HL-60 (cell line): ENCODE measurements around the gene ZSCAN21.
A peak's percentile ranks its signal among the peaks of the same experiment; 100 is the strongest.

ENCODE experiments used
- DNase-seq, 2 experiments: peaks; one replicate each; pipeline ENCODE4 v3.0.0-alpha.2; 2010 to 2020; ENCODE audit warnings: low read depth in 1 of 2, low spot score in 1 of 2
- H3K27ac ChIP-seq: fragments of 250-450 bp; sonication (Bioruptor Pico); replicated peaks from 2 replicates; pipeline ENCODE4 v1.5.1; 2020; ENCODE audit warnings: mild to moderate bottlenecking, moderate library complexity
- H3K27me3 ChIP-seq: fragments of 250-450 bp; sonication (Bioruptor Pico); 2 replicates; pipeline ENCODE4 v1.5.1; 2021; ENCODE audit warnings: mild to moderate bottlenecking, moderate library complexity; ENCODE audit not compliant: insufficient read depth, poor library complexity, severe bottlenecking
- H3K4me3 ChIP-seq: replicated peaks from 2 replicates; pipeline ENCODE4 v1.5.1; 2011; ENCODE audit warnings: mild to moderate bottlenecking, control low read depth, low read length; ENCODE audit not compliant: insufficient read depth
- CTCF ChIP-seq: IDR thresholded peaks from one replicate; pipeline ENCODE4 v1.5.1; 2011; ENCODE audit warnings: low read length, control low read depth, inconsistent platforms; ENCODE audit not compliant: insufficient read depth
- GABPA ChIP-seq: IDR thresholded peaks from 2 replicates; pipeline ENCODE4 v1.6.1; 2012; ENCODE audit warnings: low read depth
- POLR2AphosphoS5 ChIP-seq: IDR thresholded peaks from 2 replicates; pipeline ENCODE4 v1.6.1; 2012; ENCODE audit warnings: low read depth
- SPI1 ChIP-seq: IDR thresholded peaks from 2 replicates; pipeline ENCODE4 v1.6.1; 2012; ENCODE audit warnings: low read depth, mild to moderate bottlenecking, borderline replicate concordance
- TF ChIP-seq, protein P1 (sequence below): IDR thresholded peaks from 2 replicates; pipeline ENCODE4 v1.6.1; 2012; ENCODE audit warnings: low read depth; ENCODE audit not compliant: insufficient replicate concordance

ZSCAN21 gene

GRCh38 chr7:100081535-100082102 is 32.0 kb downstream of the ZSCAN21 start, which contains the start of gene ZNF3:
TSS of gene ZNF3 (minus strand) at chr7:100081723. CDS start at chr7:100077357, 4,366 bp downstream.
- H3K27me3 ChIP-seq = no peaks in the 10 kb centered on the region
- peak within 1 kb of the TSS; percentile 88 for H3K27ac ChIP-seq
- peak within 1 kb of the TSS; percentile 98 for H3K4me3 ChIP-seq
- peak; percentile 99 for DNase-seq
- TF ChIP-seq GABPA = peak; percentile 99
- TF ChIP-seq CTCF = peak; percentile 70
- peak; percentile 24; the same call in 1 of the 2 replicates for TF ChIP-seq SPI1
- TF ChIP-seq, protein P1, sequence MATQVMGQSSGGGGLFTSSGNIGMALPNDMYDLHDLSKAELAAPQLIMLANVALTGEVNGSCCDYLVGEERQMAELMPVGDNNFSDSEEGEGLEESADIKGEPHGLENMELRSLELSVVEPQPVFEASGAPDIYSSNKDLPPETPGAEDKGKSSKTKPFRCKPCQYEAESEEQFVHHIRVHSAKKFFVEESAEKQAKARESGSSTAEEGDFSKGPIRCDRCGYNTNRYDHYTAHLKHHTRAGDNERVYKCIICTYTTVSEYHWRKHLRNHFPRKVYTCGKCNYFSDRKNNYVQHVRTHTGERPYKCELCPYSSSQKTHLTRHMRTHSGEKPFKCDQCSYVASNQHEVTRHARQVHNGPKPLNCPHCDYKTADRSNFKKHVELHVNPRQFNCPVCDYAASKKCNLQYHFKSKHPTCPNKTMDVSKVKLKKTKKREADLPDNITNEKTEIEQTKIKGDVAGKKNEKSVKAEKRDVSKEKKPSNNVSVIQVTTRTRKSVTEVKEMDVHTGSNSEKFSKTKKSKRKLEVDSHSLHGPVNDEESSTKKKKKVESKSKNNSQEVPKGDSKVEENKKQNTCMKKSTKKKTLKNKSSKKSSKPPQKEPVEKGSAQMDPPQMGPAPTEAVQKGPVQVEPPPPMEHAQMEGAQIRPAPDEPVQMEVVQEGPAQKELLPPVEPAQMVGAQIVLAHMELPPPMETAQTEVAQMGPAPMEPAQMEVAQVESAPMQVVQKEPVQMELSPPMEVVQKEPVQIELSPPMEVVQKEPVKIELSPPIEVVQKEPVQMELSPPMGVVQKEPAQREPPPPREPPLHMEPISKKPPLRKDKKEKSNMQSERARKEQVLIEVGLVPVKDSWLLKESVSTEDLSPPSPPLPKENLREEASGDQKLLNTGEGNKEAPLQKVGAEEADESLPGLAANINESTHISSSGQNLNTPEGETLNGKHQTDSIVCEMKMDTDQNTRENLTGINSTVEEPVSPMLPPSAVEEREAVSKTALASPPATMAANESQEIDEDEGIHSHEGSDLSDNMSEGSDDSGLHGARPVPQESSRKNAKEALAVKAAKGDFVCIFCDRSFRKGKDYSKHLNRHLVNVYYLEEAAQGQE = peak; percentile 11
- peak; percentile 66 for TF ChIP-seq POLR2AphosphoS5

DNA sequence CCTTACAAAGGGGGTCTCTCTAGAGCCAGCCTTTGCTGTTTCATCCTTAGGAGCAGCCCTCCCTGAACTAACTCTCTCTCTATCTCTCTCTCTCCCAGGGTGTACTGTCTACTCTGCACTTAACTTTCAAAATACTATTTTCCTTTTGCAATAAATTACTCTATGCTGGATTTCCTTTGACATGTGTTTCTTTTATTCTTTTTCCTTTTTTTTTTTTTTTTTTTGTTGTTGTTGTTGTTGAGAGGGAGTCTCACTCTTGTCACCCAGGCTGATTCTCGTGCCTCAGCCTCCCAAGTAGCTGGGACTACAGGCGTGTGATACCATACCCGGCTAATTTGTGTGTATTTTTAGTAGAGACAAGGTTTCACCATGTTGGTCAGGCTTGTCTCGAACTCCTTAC is 33.4 kb downstream of the ZSCAN21 start:
- no peak overlapping the region for H3K4me3 ChIP-seq
- H3K27ac ChIP-seq = peak overlapping the region; percentile 88
- H3K27me3 ChIP-seq = no peaks in the 10 kb centered on the region
- TF ChIP-seq CTCF (no peak), POLR2AphosphoS5 (no peak), GABPA (no peak), SPI1 (no peak)
- TF ChIP-seq, protein P1 = no peak
- no peak for DNase-seq

- Histone ChIP-seq H3K4me3 (no peak overlapping the region), H3K27ac (no peak overlapping the region)
These were observed 35.9 kb downstream of the ZSCAN21 start for GRCh38 chr7:100085515-100085914.

More at GRCh38 chr7:100085515-100085914, 35.9 kb downstream of the ZSCAN21 start:
- DNase-seq = peak in 1 of 2 experiments; percentile 42
- H3K27me3 ChIP-seq = no peaks in the 10 kb centered on the region
- TF ChIP-seq, protein P1 = no peak
- TF ChIP-seq POLR2AphosphoS5 (no peak), GABPA (no peak), CTCF (no peak), SPI1 (no peak)
